GM12878 (cell line): ENCODE data around the gene PHGDH. TPM values are rescaled to one million over a fixed set of nuclear protein-coding genes. Genes with fewer than 3 reads are reported as not detected.

ENCODE experiments used
- ATAC-seq: fragments of 200-7000 bp; cut with Tn5 transposase; 3 replicates; pipeline ENCODE4 v1.9.1; 2020; ENCODE audit warnings: mild to moderate bottlenecking, moderate library complexity
- BruUV-seq: library from RNA; stranded (reverse); fragments of 400-500 nt; replicated peaks from 2 replicates; lab custom pipeline; 2021; lab: Mats Ljungman, UMichigan
- CTCF ChIA-PET: fragments of 300-600 bp; sonication (Branson Sonifier 250); formaldehyde crosslinking; extraction: SDS; loops from one replicate; lab custom pipeline; 2021; ENCODE audit warnings: inconsistent platforms; lab: Yijun Ruan, JAX
- POLR2A ChIA-PET: fragments of 350-600 bp; formaldehyde crosslinking; extraction: SDS; loops from one replicate; lab custom pipeline; 2021; ENCODE audit warnings: inconsistent platforms; lab: Charles Lee
- RAD21 ChIA-PET: fragments of 300-600 bp; sonication (Branson Sonifier 250); formaldehyde crosslinking; loops from one replicate; lab custom pipeline; 2023; ENCODE audit warnings: antibody characterized with exemption; ENCODE audit not compliant: unreplicated experiment; lab: Charles Lee
- SMC1A ChIA-PET: fragments of 300-600 bp; sonication (Branson Sonifier 250); formaldehyde crosslinking; loops from one replicate; lab custom pipeline; 2023; ENCODE audit not compliant: unreplicated experiment, uncharacterized antibody; lab: Charles Lee
- DNase-seq: peaks from one replicate; pipeline ENCODE4 v3.0.0-alpha.2; 2011; ENCODE audit warnings: low read depth, low spot score
- FAIRE-seq: peaks from 3 replicates; lab custom pipeline; 2011; peaks lifted over from hg19 to GRCh38; lab: Jason Lieb, UNC
- H2AFZ ChIP-seq: 2 replicates; pipeline ENCODE4 v1.6.0; 2011; ENCODE audit warnings: low read depth, low read length, control low read depth; ENCODE audit not compliant: control insufficient read depth
- H3K27ac ChIP-seq: 2 replicates; pipeline ENCODE4 v1.5.1; 2011; ENCODE audit warnings: control low read depth; ENCODE audit not compliant: control insufficient read depth, insufficient read depth
- H3K27me3 ChIP-seq, 2 experiments: replicated peaks in 1 of 2; 2 replicates each; pipeline versions ENCODE4 v1.6.0 to v1.6.1; 2011; ENCODE audit warnings: low read length in 1 of 2; ENCODE audit not compliant: control insufficient read depth in 2 of 2, insufficient read depth in 2 of 2
- H3K36me3 ChIP-seq, 2 experiments: 2 replicates each; pipeline ENCODE4 v1.5.1; 2011; ENCODE audit warnings: low read length in 1 of 2; ENCODE audit not compliant: control insufficient read depth in 2 of 2, insufficient read depth in 2 of 2
- H3K4me1 ChIP-seq: 2 replicates; pipeline ENCODE4 v1.6.1; 2011; ENCODE audit warnings: mild to moderate bottlenecking, low read length, moderate library complexity, mixed read lengths; ENCODE audit not compliant: control insufficient read depth, insufficient read depth
- H3K4me2 ChIP-seq: 2 replicates; pipeline ENCODE4 v1.6.0; 2011; ENCODE audit warnings: control low read depth; ENCODE audit not compliant: control insufficient read depth, insufficient read depth
- H3K4me3 ChIP-seq: fragments of 200-600 bp; sonication (generic); 2 replicates; pipeline ENCODE4 v1.5.1; 2016
- H3K79me2 ChIP-seq: 2 replicates; pipeline ENCODE4 v1.6.0; 2011; ENCODE audit warnings: low read length; ENCODE audit not compliant: control insufficient read depth, insufficient read depth
- H3K9ac ChIP-seq: 2 replicates; pipeline ENCODE4 v1.8.0; 2011; ENCODE audit warnings: low read length, control low read depth, mixed read lengths; ENCODE audit not compliant: control insufficient read depth, insufficient read depth
- H3K9me3 ChIP-seq: replicated peaks from 3 replicates; pipeline ENCODE4 v1.5.1; 2011; ENCODE audit warnings: mild to moderate bottlenecking, low read length; ENCODE audit not compliant: control insufficient read depth, insufficient read depth
- H4K20me1 ChIP-seq: 2 replicates; pipeline ENCODE4 v1.6.0; 2011; ENCODE audit not compliant: control insufficient read depth, insufficient read depth
- ASH2L ChIP-seq: fragments of 300-600, 200-600 bp; sonication (generic); IDR thresholded peaks from 2 replicates; pipeline ENCODE4 v1.6.1; 2017; ENCODE audit warnings: low read depth, mild to moderate bottlenecking, borderline replicate concordance
- CBFB ChIP-seq: IDR thresholded peaks from 2 replicates; pipeline ENCODE4 v1.6.1; 2016; ENCODE audit warnings: antibody characterized with exemption, low read depth
- ETV6 ChIP-seq, 2 experiments: fragments of 450-650 bp in 1 of 2; IDR thresholded peaks in 1 of 2; conservative IDR thresholded peaks in 1 of 2; 2 replicates each; pipeline ENCODE4 v1.6.1; 2014; ENCODE audit warnings: antibody characterized with exemption in 1 of 2, borderline replicate concordance in 1 of 2, low read depth in 1 of 2, mild to moderate bottlenecking in 1 of 2, moderate library complexity in 1 of 2
- HCFC1 ChIP-seq: fragments of 150-350 bp; IDR thresholded peaks from 2 replicates; pipeline ENCODE4 v1.6.1; 2014; ENCODE audit warnings: low read length
- HSF1 ChIP-seq: fragments of 150-350 bp; IDR thresholded peaks from 2 replicates; pipeline ENCODE4 v1.6.1; 2014; ENCODE audit warnings: mild to moderate bottlenecking, low read depth, low read length
- KLF5 ChIP-seq: fragments of 450-650 bp; IDR thresholded peaks from 2 replicates; pipeline ENCODE4 v1.6.1; 2014; ENCODE audit warnings: mild to moderate bottlenecking; ENCODE audit not compliant: partially characterized antibody
- MEF2A ChIP-seq: IDR thresholded peaks from 2 replicates; pipeline ENCODE4 v1.6.1; 2011; ENCODE audit warnings: low read depth, mild to moderate bottlenecking, low read length, moderate library complexity; ENCODE audit not compliant: insufficient read depth
- MLLT1 ChIP-seq: fragments of 450-650 bp; IDR thresholded peaks from 2 replicates; pipeline ENCODE4 v1.6.1; 2016; ENCODE audit warnings: mild to moderate bottlenecking
- MYB ChIP-seq: fragments of 150-350 bp; IDR thresholded peaks from 2 replicates; pipeline ENCODE4 v1.6.1; 2014; ENCODE audit warnings: mild to moderate bottlenecking, low read depth, low read length, borderline replicate concordance
- PAX5 ChIP-seq: IDR thresholded peaks from 2 replicates; pipeline ENCODE4 v1.6.1; 2011; ENCODE audit warnings: low read depth, low read length, borderline replicate concordance
- PBX3 ChIP-seq: IDR thresholded peaks from 2 replicates; pipeline ENCODE4 v1.6.1; 2011; ENCODE audit warnings: mild to moderate bottlenecking, low read depth, low read length, moderate library complexity; ENCODE audit not compliant: insufficient replicate concordance
- PML ChIP-seq: IDR thresholded peaks from 2 replicates; pipeline ENCODE4 v1.6.1; 2012; ENCODE audit warnings: low read length, inconsistent platforms
- SIN3A ChIP-seq: IDR thresholded peaks from 2 replicates; pipeline ENCODE4 v1.6.1; 2012; ENCODE audit warnings: low read depth, low read length, improper control_type of control experiment
- ZNF274 ChIP-seq: IDR thresholded peaks from one replicate; pipeline ENCODE4 v1.8.0; 2011; ENCODE audit not compliant: insufficient read length, insufficient read depth
- WGBS: methylation state at CpG from one replicate; pipeline ENCODE4 v1.1.6; 2016; ENCODE audit warnings: low lambda C conversion rate; ENCODE audit not compliant: insufficient replicate concordance, insufficient coverage; ENCODE audit errors: missing lambda C conversion rate; 5-methylcytosine and 5-hydroxymethylcytosine counted together
- in situ Hi-C: fragments of 300-500 bp; cut with MboI; formaldehyde crosslinking; loops from 9 replicates; pipeline ENCODE4 v1.14.3; 2018; ENCODE audit warnings: mixed read lengths
- intact Hi-C: fragments of 100-400 bp; cut with micrococcal nuclease; formaldehyde crosslinking; loops from one replicate; pipeline ENCODE4 v1.14.2; 2022; ENCODE audit not compliant: unreplicated experiment
- polyA plus RNA-seq, 11 experiments: library from polyadenylated mRNA; depleted of rRNA in 4 of 11; unstranded in 6 of 11; stranded (reverse) in 5 of 11; fragments of >200 nt; fragmentation: Nextera tagmentation in 4 of 11; fragmentation: Illumina TruSeq in 1 of 11; extraction: Ambion mirVana in 4 of 11; extraction: Trizol in 1 of 11; gene quantifications; 1 replicate in 1 of 11; 2 replicates in 10 of 11; pipeline versions ENCODE4 v1.2.1 to v1.2.3, GENCODE V29; 2011 to 2016; ENCODE audit warnings: inconsistent platforms in 2 of 11, missing spikeins in 2 of 11, low read depth in 1 of 11
- total RNA-seq, 4 experiments: library from RNA; depleted of rRNA in 3 of 4; stranded (reverse); fragments of >200 nt in 3 of 4; fragmentation: Illumina TruSeq in 1 of 4; extraction: Trizol in 1 of 4; gene quantifications; 2 replicates each; pipeline versions ENCODE4 v1.2.1 to v1.2.3, GENCODE V29; 2013 to 2021
- TF ChIP-seq, protein P1 (sequence below): IDR thresholded peaks from 2 replicates; pipeline ENCODE4 v1.6.1; 2011; ENCODE audit warnings: low read depth, mild to moderate bottlenecking, low read length, moderate library complexity, borderline replicate concordance; ENCODE audit errors: extremely low read depth
- TF ChIP-seq, protein P2 (sequence below): fragments of 450-650 bp; IDR thresholded peaks from 2 replicates; pipeline ENCODE4 v1.6.1; 2016; ENCODE audit warnings: mild to moderate bottlenecking, moderate library complexity, borderline replicate concordance

PHGDH gene
- total and polyA plus RNA-seq, 10 of the 15 experiments (the other 5 are each of a cell fraction or from before 2014, with no cell fraction given): 3.9 to 47.8 (median 25.9) TPM

GRCh38 chr1:119752592-119752991 is 40.9 kb downstream of the PHGDH start:
- SMC1A ChIA-PET: no interaction called here
- WGBS: 36% methylated on average over 4 of the region's 4 CpGs
- Histone ChIP-seq H3K36me3 (no peaks in the 10 kb centered on the region), H3K27me3 (peaks cover 2 to 5% of the 10 kb centered on the region in 2 experiments; a peak in 3 of 4 replicates)
- TF ChIP-seq, protein P1, sequence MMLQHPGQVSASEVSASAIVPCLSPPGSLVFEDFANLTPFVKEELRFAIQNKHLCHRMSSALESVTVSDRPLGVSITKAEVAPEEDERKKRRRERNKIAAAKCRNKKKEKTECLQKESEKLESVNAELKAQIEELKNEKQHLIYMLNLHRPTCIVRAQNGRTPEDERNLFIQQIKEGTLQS: no peak
- TF ChIP-seq, protein P2, sequence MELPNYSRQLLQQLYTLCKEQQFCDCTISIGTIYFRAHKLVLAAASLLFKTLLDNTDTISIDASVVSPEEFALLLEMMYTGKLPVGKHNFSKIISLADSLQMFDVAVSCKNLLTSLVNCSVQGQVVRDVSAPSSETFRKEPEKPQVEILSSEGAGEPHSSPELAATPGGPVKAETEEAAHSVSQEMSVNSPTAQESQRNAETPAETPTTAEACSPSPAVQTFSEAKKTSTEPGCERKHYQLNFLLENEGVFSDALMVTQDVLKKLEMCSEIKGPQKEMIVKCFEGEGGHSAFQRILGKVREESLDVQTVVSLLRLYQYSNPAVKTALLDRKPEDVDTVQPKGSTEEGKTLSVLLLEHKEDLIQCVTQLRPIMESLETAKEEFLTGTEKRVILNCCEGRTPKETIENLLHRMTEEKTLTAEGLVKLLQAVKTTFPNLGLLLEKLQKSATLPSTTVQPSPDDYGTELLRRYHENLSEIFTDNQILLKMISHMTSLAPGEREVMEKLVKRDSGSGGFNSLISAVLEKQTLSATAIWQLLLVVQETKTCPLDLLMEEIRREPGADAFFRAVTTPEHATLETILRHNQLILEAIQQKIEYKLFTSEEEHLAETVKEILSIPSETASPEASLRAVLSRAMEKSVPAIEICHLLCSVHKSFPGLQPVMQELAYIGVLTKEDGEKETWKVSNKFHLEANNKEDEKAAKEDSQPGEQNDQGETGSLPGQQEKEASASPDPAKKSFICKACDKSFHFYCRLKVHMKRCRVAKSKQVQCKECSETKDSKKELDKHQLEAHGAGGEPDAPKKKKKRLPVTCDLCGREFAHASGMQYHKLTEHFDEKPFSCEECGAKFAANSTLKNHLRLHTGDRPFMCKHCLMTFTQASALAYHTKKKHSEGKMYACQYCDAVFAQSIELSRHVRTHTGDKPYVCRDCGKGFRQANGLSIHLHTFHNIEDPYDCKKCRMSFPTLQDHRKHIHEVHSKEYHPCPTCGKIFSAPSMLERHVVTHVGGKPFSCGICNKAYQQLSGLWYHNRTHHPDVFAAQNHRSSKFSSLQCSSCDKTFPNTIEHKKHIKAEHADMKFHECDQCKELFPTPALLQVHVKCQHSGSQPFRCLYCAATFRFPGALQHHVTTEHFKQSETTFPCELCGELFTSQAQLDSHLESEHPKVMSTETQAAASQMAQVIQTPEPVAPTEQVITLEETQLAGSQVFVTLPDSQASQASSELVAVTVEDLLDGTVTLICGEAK: no peak
- TF ChIP-seq PBX3: no peak
- TF ChIP-seq ASH2L: no peak
- TF ChIP-seq ZNF274: no peak
- no peak for TF ChIP-seq KLF5
- TF ChIP-seq MLLT1: no peak
- no peak for TF ChIP-seq MYB
- TF ChIP-seq PAX5: no peak
- no peak for TF ChIP-seq HCFC1
- TF ChIP-seq ETV6 (conservative IDR thresholded peaks at IDR 0.05 in 1 of 2, IDR thresholded peaks at IDR 0.05 in 1 of 2; ENCODE audit: borderline replicate concordance in 1 of 2, low read depth in 1 of 2): no peak
- TF ChIP-seq PML: no peak
- TF ChIP-seq MEF2A: no peak
- TF ChIP-seq SIN3A: no peak
- no peak for TF ChIP-seq HSF1
- TF ChIP-seq CBFB: no peak
- TF ChIP-seq, all 136 proteins: peak for 0
- Histone ChIP-seq H3K4me1 (no peaks in the 10 kb centered on the region), H3K4me3 (no peak overlapping the region), H3K9me3 (no peaks in the 10 kb centered on the region), H3K27ac (no peak overlapping the region), H3K9ac (no peak overlapping the region), H4K20me1 (no peaks in the 10 kb centered on the region), H3K4me2 (no peak overlapping the region), H2AFZ (no peak overlapping the region), H3K79me2 (no peaks in the 10 kb centered on the region)
- BruUV-seq: no TSS peak
- RAD21 ChIA-PET: no interaction called here
- in situ Hi-C loops (no loop called here), intact Hi-C loops (no loop called here)
- POLR2A ChIA-PET: no interaction called here
- FAIRE-seq (no peak), DNase-seq (no peak), ATAC-seq (no peak)
- CTCF ChIA-PET: interaction anchor here (1.0 kb wide), 1 partner anchor 9 kb away, joined by 3 read pairs; no protein-coding TSS in a partner anchor
